ENCODE measurements around the gene GATAD2A. TPM values are rescaled to one million over a fixed set of nuclear protein-coding genes. Genes with fewer than 3 reads are reported as not detected.

The GATAD2A gene
- total RNA-seq, 1 donor from 2014 or later: 304 TPM

- TF ChIP-seq CTCF (IDR thresholded peaks at IDR 0.05; ENCODE audit: insufficient read depth, low read length, poor library complexity, severe bottlenecking): no peak
- Histone ChIP-seq H3K27me3 (ENCODE audit: control insufficient read depth, insufficient read depth, low read length) (peaks cover 9% of the 10 kb centered on the region), H3K36me3 (ENCODE audit: control insufficient read depth, insufficient read depth, low read length) (no peaks in the 10 kb centered on the region), H3K4me3 (ENCODE audit: low read depth, low read length) (no peak overlapping the region)
- DNase-seq (ENCODE audit: low read depth): no peak
Measured at GRCh38 chr19:19550485-19550929, 145.0 kb downstream of the GATAD2A start.

GRCh38 chr19:19550972-19551852, 145.7 kb downstream of the GATAD2A start:
- Histone ChIP-seq H3K36me3 (ENCODE audit: control insufficient read depth, insufficient read depth, low read length) (no peaks in the 10 kb centered on the region), H3K4me3 (ENCODE audit: low read depth, low read length) (no peak overlapping the region), H3K27me3 (ENCODE audit: control insufficient read depth, insufficient read depth, low read length) (peaks cover 6% of the 10 kb centered on the region)
- TF ChIP-seq CTCF (IDR thresholded peaks at IDR 0.05; ENCODE audit: insufficient read depth, low read length, poor library complexity, severe bottlenecking): no peak
- DNase-seq (ENCODE audit: low read depth): no peak

GRCh38 chr19:19551853-19552192, 146.3 kb downstream of the GATAD2A start:
- no peak for DNase-seq (ENCODE audit: low read depth)
- Histone ChIP-seq H3K27me3 (ENCODE audit: control insufficient read depth, insufficient read depth, low read length) (peaks cover 6% of the 10 kb centered on the region), H3K36me3 (ENCODE audit: control insufficient read depth, insufficient read depth, low read length) (no peaks in the 10 kb centered on the region), H3K4me3 (ENCODE audit: low read depth, low read length) (no peak overlapping the region)
- no peak for TF ChIP-seq CTCF (IDR thresholded peaks at IDR 0.05; ENCODE audit: insufficient read depth, low read length, poor library complexity, severe bottlenecking)

- no peaks in the 10 kb centered on the region for H3K27me3 ChIP-seq (ENCODE audit: control insufficient read depth, insufficient read depth, low read length)
- H3K36me3 ChIP-seq (ENCODE audit: control insufficient read depth, insufficient read depth, low read length): no peaks in the 10 kb centered on the region
- no peak for DNase-seq (ENCODE audit: low read depth)
- TF ChIP-seq CTCF (IDR thresholded peaks at IDR 0.05; ENCODE audit: insufficient read depth, low read length, poor library complexity, severe bottlenecking): peak; percentile 77
- H3K4me3 ChIP-seq (ENCODE audit: low read depth, low read length): no peak overlapping the region
Measured at GRCh38 chr19:19552798-19553197, 147.3 kb downstream of the GATAD2A start.

- H3K36me3 ChIP-seq (ENCODE audit: control insufficient read depth, insufficient read depth, low read length): no peaks in the 10 kb centered on the region
- H3K4me3 ChIP-seq (ENCODE audit: low read depth, low read length): no peak overlapping the region
- DNase-seq (ENCODE audit: low read depth): no peak
- no peaks in the 10 kb centered on the region for H3K27me3 ChIP-seq (ENCODE audit: control insufficient read depth, insufficient read depth, low read length)
- no peak for TF ChIP-seq CTCF (IDR thresholded peaks at IDR 0.05; ENCODE audit: insufficient read depth, low read length, poor library complexity, severe bottlenecking)
Measured at GRCh38 chr19:19553670-19554069, 148.2 kb downstream of the GATAD2A start.

Data from kidney epithelial cell (primary cell).